Pulmonary artery endothelial cell (primary cell): ENCODE results near the gene ZSWIM1. TPM values are rescaled to one million over a fixed set of nuclear protein-coding genes. Genes with fewer than 3 reads are reported as not detected.

Experiments used
- DNase-seq: peaks from one replicate; pipeline ENCODE4 v3.0.0-alpha.2; 2011; ENCODE audit warnings: low read depth, low spot score
- total RNA-seq: library from RNA; depleted of rRNA; stranded (reverse); fragments of >200 nt; gene quantifications from 2 replicates; pipeline ENCODE4 v1.2.3, GENCODE V29; 2014

The ZSWIM1 gene
- total RNA-seq, result 4.2 and 5.2 TPM in 2 replicates

GRCh38 chr20:45880988-45881788 is at the start of gene ZSWIM1:
TSS of gene ZSWIM1 (plus strand) at chr20:45881227. CDS start at chr20:45882593, 1,366 bp downstream.
- peak; percentile 96 for DNase-seq

GRCh38 chr20:45832619-45833018 is 48.4 kb upstream of the ZSWIM1 start:
- DNase-seq, result no peak

GRCh38 chr20:45833030-45833882 is 47.8 kb upstream of the ZSWIM1 start, which contains the start of gene SNX21:
TSS of gene SNX21 (plus strand) at chr20:45833799. CDS start at chr20:45833920, 121 bp downstream.
- DNase-seq, result peak; percentile 57

GRCh38 chr20:45833883-45834796 is 46.9 kb upstream of the ZSWIM1 start:
- DNase-seq, result no peak

- DNase-seq, result no peak
Measured at GRCh38 chr20:45834797-45835161, 46.2 kb upstream of the ZSWIM1 start.

GRCh38 chr20:45835329-45835765 is 45.7 kb upstream of the ZSWIM1 start:
- DNase-seq, result no peak

GRCh38 chr20:45835825-45836224 is 45.2 kb upstream of the ZSWIM1 start:
- no peak for DNase-seq

- peak; percentile 40 for DNase-seq
Measured at GRCh38 chr20:45836841-45837240, 44.2 kb upstream of the ZSWIM1 start.

- no peak for DNase-seq
Measured at GRCh38 chr20:45840700-45841198, 40.3 kb upstream of the ZSWIM1 start.

- DNase-seq, result no peak
Measured at GRCh38 chr20:45841407-45842129, 39.5 kb upstream of the ZSWIM1 start.

GRCh38 chr20:45842169-45842812 is 38.7 kb upstream of the ZSWIM1 start:
- DNase-seq, result no peak

GRCh38 chr20:45843506-45843905 is 37.5 kb upstream of the ZSWIM1 start:
- DNase-seq, result no peak

- no peak for DNase-seq
Measured at GRCh38 chr20:45845452-45845851, 35.6 kb upstream of the ZSWIM1 start.

GRCh38 chr20:45848421-45848820 is 32.6 kb upstream of the ZSWIM1 start:
- DNase-seq, result no peak

GRCh38 chr20:45848969-45849582 is 32.0 kb upstream of the ZSWIM1 start:
- no peak for DNase-seq

- no peak for DNase-seq
Measured at GRCh38 chr20:45850238-45850637, 30.8 kb upstream of the ZSWIM1 start.

- DNase-seq, result no peak
Measured at GRCh38 chr20:45850926-45851325, 30.1 kb upstream of the ZSWIM1 start.

GRCh38 chr20:45851501-45851900 is 29.5 kb upstream of the ZSWIM1 start:
- DNase-seq, result no peak

GRCh38 chr20:45852326-45852725 is 28.7 kb upstream of the ZSWIM1 start:
- DNase-seq, result no peak
